LNCaP clone FGC (cell line): ENCODE data around the gene DOK4.

Experiments used
- DNase-seq: peaks from one replicate; pipeline ENCODE4 v3.0.0-alpha.2; 2011; ENCODE audit warnings: low read depth
- H3K4me3 ChIP-seq: 2 replicates; pipeline ENCODE4 v1.5.1; 2011; ENCODE audit warnings: mild to moderate bottlenecking, low read depth, low read length, control low read depth
- TF ChIP-seq, protein P1 (sequence below): IDR thresholded peaks from 2 replicates; pipeline ENCODE4 v1.5.1; 2012; ENCODE audit warnings: mild to moderate bottlenecking; ENCODE audit not compliant: control insufficient read depth, insufficient read depth; ENCODE audit errors: extremely low read depth

Gene DOK4

DNA sequence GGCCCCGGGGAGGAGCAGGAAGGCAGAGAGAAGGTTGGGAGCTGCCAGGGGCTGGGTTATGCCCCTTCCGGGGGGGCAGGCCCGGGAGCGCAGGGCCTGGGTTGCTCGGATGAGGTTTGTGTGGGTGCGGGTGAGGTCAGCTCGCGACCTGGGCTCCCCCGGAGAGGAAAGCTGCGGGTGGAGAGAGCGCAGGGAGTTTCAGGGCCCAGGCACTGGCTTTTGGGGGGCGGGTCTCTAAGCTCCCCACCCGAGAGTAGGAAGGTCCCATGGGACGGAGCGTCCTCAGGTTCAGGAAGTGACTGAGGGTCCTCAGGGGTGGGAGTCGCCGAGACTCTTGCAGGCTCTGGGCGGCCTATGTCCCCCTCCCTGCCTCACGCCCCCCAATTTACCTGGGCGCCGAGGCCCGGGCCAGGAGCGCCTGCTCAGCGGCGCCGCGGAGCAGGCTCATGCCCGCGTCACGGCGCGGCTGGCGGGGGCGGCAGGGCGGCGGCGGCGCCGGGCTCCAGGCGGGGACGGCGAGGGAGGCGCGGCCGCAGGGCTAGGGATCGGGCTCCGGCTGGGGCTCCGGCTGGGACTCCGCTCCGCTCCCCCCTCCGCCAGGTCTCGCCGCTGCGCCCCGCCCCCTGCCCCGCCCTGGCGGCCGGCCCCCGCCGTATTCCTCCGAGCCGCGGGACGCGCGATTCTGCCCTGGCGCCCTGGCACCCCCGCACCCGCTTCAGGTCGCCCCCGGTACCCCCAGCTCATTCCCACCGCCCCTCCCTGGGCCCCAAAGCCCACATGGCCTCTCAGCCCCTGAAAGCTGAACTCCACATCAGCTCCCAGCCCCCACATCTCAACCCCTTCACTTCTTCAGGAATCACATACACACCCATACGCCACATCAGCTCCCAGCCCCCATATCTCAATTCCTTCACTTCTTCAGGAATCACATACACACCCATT, at the start of gene DOK4:
Gene DOK4, minus strand, starts transcription at position 578 of the 942 bp plus-strand sequence. CDS start 6,986 bp downstream, outside the sequence.
- TF ChIP-seq, protein P1, sequence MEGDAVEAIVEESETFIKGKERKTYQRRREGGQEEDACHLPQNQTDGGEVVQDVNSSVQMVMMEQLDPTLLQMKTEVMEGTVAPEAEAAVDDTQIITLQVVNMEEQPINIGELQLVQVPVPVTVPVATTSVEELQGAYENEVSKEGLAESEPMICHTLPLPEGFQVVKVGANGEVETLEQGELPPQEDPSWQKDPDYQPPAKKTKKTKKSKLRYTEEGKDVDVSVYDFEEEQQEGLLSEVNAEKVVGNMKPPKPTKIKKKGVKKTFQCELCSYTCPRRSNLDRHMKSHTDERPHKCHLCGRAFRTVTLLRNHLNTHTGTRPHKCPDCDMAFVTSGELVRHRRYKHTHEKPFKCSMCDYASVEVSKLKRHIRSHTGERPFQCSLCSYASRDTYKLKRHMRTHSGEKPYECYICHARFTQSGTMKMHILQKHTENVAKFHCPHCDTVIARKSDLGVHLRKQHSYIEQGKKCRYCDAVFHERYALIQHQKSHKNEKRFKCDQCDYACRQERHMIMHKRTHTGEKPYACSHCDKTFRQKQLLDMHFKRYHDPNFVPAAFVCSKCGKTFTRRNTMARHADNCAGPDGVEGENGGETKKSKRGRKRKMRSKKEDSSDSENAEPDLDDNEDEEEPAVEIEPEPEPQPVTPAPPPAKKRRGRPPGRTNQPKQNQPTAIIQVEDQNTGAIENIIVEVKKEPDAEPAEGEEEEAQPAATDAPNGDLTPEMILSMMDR, result no peak
- peak within 1 kb of the TSS; percentile 61 for H3K4me3 ChIP-seq
- DNase-seq, result no peak

DNA sequence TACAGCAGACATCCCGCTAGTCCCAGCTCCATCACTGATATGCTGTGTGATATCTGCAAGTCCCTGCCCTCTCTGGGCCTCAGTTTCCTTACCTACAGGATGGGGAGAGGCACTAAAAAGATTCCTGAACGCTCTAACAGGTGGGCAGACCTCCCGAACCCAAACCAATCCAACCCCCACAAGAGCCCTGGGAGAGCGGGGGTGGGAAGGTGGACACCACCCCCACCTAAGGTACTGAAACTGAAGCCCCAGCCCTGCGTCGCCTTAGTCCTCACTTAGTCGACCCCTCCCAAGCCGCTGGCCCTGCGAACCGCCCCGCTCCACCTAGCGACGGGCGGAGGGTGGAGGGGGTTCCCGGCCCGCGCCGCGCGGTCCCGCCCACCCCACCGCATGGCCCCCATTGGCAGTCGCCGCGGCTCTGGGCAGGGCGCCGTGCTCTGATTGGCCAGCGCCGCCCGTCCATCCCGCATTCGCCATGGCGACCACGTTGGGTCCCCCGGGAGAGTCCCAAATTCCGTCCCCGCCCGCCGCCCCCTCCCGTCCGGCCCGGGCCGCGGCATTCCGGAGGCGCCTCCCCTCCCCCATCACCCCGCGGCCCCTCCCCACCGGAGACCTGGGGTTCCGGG, 49.5 kb upstream of the DOK4 start:
- peak overlapping the region; percentile 60 for H3K4me3 ChIP-seq
- TF ChIP-seq, protein P1, result 0 out of 2 replicates have a peak, but pooled peaks have one; percentile 16
- DNase-seq, result peak; percentile 73

DNA sequence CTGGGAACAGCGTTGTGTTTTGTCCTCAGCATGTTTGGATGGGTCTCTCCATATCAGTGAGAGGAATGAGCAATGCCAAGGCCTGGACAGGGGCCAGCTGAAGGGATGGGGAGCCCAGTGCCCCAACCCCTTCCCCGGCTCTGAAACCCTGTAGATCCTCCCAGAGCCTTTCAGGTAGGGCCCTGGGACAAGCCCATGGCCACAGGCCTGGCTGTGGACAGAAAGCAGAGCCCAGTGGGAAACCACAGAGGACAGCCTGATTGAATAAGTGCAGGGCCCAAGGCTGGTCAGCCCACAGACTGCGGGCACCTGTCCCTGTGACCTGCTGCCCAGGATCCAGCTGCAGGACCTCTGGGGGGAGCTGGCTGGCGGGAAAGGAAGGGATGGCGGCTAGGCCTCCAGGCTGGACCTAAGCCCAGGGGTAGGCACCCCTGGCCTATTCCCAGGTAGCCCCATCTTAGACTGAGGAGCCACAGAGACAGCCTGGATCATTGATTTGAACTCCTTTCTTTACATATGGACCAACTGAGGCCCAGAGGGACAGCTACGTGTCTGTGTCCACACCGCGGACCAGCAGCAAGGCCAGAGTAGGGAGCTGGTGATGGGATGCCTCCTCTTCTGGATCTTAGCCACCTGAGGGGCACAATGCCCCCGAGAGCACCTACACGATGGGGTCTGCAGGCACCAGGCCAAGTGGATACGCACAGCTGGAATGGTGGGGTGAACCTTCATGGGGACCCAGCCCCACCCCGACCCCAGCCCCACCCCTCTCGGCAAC, 48.8 kb upstream of the DOK4 start:
- TF ChIP-seq, protein P1, result no peak
- peak overlapping the region; percentile 60 for H3K4me3 ChIP-seq
- DNase-seq, result no peak

DNA sequence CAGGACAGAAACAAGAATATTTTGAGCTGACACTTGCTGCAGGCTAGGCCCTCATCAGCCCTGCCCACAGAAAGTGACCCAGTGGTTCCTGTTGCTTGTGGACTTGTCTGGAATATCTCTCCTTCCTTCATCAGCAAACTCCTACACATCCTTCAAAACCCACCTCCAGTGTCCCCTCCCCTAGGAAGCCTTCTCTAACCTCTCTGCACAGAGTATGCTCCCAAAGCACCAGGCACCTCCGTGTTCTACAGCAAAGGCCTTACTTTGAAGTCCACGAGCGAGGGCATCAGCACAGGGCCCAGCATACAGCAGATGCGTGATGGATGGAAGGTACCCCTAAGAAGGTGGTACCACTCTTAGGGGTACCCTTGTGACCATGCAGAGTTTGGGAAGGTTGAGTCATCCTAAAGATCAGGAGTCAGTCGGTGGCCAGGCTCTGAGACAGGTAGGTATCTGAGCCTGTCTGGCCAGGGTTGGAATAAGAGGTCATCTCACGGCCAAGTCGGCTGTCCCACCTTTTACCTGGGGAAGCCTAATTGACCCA, 48.1 kb upstream of the DOK4 start:
- no peak overlapping the region for H3K4me3 ChIP-seq
- TF ChIP-seq, protein P1, result no peak
- DNase-seq, result no peak

DNA sequence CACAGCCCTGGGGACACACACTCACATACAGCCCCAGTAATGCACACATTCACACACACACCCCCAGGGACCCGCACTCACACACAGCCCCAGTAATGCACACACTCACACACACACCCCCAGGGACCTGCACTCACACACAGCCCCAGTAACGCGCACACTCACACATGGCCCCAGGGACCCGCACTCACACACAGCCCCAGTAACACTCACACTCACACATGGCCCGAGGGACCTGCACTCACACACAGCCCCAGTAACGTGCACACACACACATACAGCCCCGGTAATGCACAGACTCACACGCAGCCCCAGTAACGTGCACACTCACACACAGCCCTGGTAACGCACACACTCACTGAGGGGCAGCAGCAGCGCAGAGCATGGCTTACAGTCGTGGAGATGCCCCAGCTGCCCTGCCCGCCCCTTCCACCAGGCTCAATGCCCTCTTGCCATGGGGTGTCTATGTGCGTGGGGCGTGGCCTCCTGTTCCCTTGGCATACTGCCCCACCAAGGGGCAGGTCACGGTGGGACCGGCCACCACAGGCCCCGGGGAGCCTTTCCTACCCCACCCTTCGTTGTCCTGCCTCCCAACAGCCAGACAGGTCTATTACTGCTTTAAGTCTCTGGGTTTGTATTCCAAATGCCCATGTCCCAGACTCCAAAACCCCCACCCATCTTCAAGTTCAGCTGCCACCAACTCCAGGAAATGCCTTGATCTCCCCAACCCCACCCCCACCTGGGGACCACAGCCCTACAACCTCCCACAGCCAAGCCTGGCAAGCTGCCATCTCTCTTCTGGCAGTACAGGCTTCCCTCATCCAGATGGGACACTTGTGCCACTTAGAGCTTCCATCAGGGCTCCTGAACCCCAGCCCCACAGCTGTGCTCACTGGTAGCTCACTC, 47.4 kb upstream of the DOK4 start:
- H3K4me3 ChIP-seq, result no peak overlapping the region
- no peak for DNase-seq
- TF ChIP-seq, protein P1, result no peak
